Transverse colon (tissue), 4 donors: ENCODE results near the gene NLGN2.

Experiments
- CTCF ChIP-seq, 5 experiments: fragments of 200-600 bp in 3 of 5; fragments of 450-650 bp in 2 of 5; sonication (generic) in 3 of 5; IDR thresholded peaks; 1 replicate in 2 of 5; 2 replicates in 3 of 5; pipeline ENCODE4 v1.5.1; 2016 to 2017; ENCODE audit warnings: antibody characterized with exemption in 5 of 5, inconsistent platforms in 3 of 5, mild to moderate bottlenecking in 2 of 5, moderate library complexity in 1 of 5
- POLR2A ChIP-seq: fragments of 450-650 bp; IDR thresholded peaks from one replicate; pipeline ENCODE4 v1.6.1; 2016; ENCODE audit warnings: antibody characterized with exemption, mild to moderate bottlenecking, moderate library complexity
- POLR2AphosphoS5 ChIP-seq, 3 donors: sonication (generic); formaldehyde crosslinking; IDR thresholded peaks; one replicate each; pipeline ENCODE4 v1.6.1; 2016; ENCODE audit warnings: antibody characterized with exemption in 3 of 3

DNA sequence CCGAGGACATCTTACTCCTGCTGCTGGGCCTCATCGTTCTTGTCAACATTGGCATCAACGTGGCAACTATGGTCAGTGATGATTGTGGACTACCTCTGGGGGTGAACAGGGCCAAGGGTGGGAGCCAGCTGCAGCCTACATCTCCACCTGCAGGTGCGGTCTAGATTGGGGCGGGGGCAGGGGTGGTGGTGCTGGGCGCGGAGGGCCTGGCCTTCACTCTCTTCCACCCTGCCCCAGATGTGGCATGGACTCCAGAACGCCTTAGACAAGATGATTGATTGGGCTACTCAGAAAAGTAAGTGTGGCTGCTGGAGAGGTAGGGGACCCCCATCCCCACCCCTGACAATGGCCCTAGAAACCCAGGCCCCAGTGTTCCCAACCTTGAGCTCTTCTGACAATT is 18.1 kb downstream of the NLGN2 start:
- TF ChIP-seq CTCF (IDR thresholded peaks at IDR 0.05): no peak
- no peak for TF ChIP-seq POLR2AphosphoS5 (IDR thresholded peaks at IDR 0.05)
- no peak for TF ChIP-seq POLR2A
